Measurements from ENCODE around the gene GNAI2. TPM values are rescaled to one million over a fixed set of nuclear protein-coding genes. Genes with fewer than 3 reads are reported as not detected.
A peak's percentile ranks its signal among the peaks of the same experiment; 100 is the strongest.

The GNAI2 gene
- total RNA-seq, 4 donors from 2014 or later: 149 to 297 (median 239) TPM

GRCh38 chr3:50274371-50275104 is 38.5 kb downstream of the GNAI2 start:
- intact Hi-C loops (cut with DNase I): loop anchor here (5.0 kb wide), 2 partner anchors 82 to 152 kb away; partner anchors contain the start of gene GNAT1
- H3K36me3 ChIP-seq: peaks cover 0 to 24% (median 9%) of the 10 kb centered on the region in 4 donors
- no peak for DNase-seq (ENCODE audit: extremely low spot score)
- no peak overlapping the region for H3K27ac ChIP-seq (replicated peaks in 1 of 4)
- peak overlapping the region in 1 of 4 donors; percentile 5 for H3K4me3 ChIP-seq
- H3K27me3 ChIP-seq: peaks cover 0 to 40% (median 5%) of the 10 kb centered on the region in 4 donors
- H3K4me1 ChIP-seq: peaks cover 30 to 71% (median 53%) of the 10 kb centered on the region in 4 donors
- no peak for TF ChIP-seq POLR2AphosphoS5 (IDR thresholded peaks at IDR 0.05)
- TF ChIP-seq CTCF (IDR thresholded peaks at IDR 0.05): peak; percentile 55 to 75 (median 65)
- WGBS: 48% methylated on average over 16 of the region's 26 CpGs
- no peaks in the 10 kb centered on the region for H3K9me3 ChIP-seq

DNA sequence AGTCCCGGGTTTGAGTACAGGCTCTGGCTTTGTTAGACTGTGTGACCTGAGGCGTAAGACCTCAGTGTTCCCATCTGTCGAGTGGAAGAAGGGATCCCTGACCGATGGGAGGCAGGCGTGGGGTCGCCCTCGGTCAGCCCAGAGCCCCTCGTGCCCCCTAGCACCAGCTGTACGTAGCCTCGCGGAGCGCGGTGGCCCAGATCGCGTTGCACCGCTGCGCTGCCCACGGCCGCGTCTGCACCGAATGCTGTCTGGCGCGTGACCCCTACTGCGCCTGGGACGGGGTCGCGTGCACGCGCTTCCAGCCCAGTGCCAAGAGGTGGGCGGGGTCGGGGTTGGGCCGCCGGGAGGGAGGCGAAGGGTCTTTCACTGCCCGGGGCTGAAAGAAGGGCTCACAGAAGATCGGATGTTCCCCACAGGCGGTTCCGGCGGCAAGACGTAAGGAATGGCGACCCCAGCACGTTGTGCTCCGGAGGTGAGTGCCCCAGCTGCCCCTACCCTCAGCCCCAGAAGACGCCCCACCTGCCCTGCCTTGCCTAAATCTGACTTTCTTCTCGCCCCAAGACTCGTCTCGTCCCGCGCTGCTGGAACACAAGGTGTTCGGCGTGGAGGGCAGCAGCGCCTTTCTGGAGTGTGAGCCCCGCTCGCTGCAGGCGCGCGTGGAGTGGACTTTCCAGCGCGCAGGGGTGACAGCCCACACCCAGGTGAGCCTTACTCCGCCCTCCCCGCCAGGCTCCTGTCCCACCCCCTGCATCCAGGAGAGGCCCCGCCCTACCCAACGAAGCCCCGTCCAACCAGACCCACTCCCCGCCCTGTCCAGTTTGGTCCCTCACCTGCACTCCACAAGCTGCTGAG is 39.4 kb downstream of the GNAI2 start:
- WGBS: 59% methylated on average over 14 of the region's 65 CpGs
- Histone ChIP-seq H3K4me3 (peak overlapping the region in 2 of 4 donors; percentile 5 to 10), H3K27me3 (peaks cover 0 to 40% (median 5%) of the 10 kb centered on the region in 4 donors), H3K4me1 (peaks cover 30 to 65% (median 46%) of the 10 kb centered on the region in 4 donors), H3K36me3 (peaks cover 0 to 24% (median 9%) of the 10 kb centered on the region in 4 donors), H3K27ac (replicated peaks in 1 of 4) (no peak overlapping the region), H3K9me3 (no peaks in the 10 kb centered on the region)
- no peak for DNase-seq (ENCODE audit: extremely low spot score)
- TF ChIP-seq POLR2A (IDR thresholded peaks at IDR 0.05; ENCODE audit: low read depth) (no peak), EP300 (IDR thresholded peaks at IDR 0.05) (no peak), CTCF (IDR thresholded peaks at IDR 0.05) (no peak), POLR2AphosphoS5 (IDR thresholded peaks at IDR 0.05) (no peak)
- intact Hi-C loops (cut with DNase I): no loop called here

DNA sequence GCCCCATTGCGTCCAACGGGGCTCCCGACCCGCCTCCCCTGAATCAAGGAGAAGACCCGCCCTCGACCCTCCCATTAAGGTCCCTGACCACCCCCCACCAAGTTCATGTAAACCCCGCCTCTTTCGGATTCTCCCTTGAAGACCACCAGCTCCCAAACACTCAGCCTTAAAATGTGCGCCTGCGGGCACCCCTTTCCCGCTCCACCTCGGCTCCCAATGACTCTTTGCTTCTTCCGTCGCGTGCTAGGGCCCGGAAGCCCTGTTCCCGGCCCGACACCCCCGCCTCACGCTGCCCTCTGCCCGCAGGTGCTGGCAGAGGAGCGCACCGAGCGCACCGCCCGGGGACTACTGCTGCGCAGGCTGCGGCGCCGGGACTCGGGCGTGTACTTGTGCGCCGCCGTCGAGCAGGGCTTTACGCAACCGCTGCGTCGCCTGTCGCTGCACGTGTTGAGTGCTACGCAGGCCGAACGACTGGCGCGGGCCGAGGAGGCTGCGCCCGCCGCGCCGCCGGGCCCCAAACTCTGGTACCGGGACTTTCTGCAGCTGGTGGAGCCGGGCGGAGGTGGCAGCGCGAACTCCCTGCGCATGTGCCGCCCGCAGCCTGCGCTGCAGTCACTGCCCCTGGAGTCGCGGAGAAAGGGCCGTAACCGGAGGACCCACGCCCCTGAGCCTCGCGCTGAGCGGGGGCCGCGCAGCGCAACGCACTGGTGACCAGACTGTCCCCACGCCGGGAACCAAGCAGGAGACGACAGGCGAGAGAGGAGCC is 40.2 kb downstream of the GNAI2 start:
- peaks cover 30 to 60% (median 46%) of the 10 kb centered on the region in 4 donors for H3K4me1 ChIP-seq
- 50% methylated on average over 42 of the region's 79 CpGs for WGBS
- no peak for TF ChIP-seq EP300 (IDR thresholded peaks at IDR 0.05)
- no peak for TF ChIP-seq CTCF (IDR thresholded peaks at IDR 0.05)
- TF ChIP-seq POLR2AphosphoS5 (IDR thresholded peaks at IDR 0.05): no peak
- no peak for TF ChIP-seq POLR2A (IDR thresholded peaks at IDR 0.05; ENCODE audit: low read depth)
- no peak overlapping the region for H3K4me3 ChIP-seq
- peaks cover 0 to 24% (median 9%) of the 10 kb centered on the region in 4 donors for H3K36me3 ChIP-seq
- intact Hi-C loops (cut with DNase I): no loop called here
- H3K27me3 ChIP-seq: peaks cover 0 to 40% (median 5%) of the 10 kb centered on the region in 4 donors
- no peak overlapping the region for H3K27ac ChIP-seq (replicated peaks in 1 of 4)
- H3K9me3 ChIP-seq: no peaks in the 10 kb centered on the region
- DNase-seq (ENCODE audit: extremely low spot score): no peak

- Histone ChIP-seq H3K27ac (replicated peaks in 1 of 4) (no peak overlapping the region), H3K36me3 (peaks cover 0 to 24% (median 9%) of the 10 kb centered on the region in 4 donors), H3K9me3 (no peaks in the 10 kb centered on the region), H3K4me3 (no peak overlapping the region), H3K27me3 (peaks cover 0 to 40% (median 5%) of the 10 kb centered on the region in 4 donors), H3K4me1 (peaks cover 30 to 55% (median 46%) of the 10 kb centered on the region in 4 donors)
- intact Hi-C loops (cut with DNase I): no loop called here
- no peak for DNase-seq (ENCODE audit: extremely low spot score)
- 90% methylated on average over 17 of the region's 17 CpGs for WGBS
- no peak for TF ChIP-seq CTCF (IDR thresholded peaks at IDR 0.05)
- TF ChIP-seq POLR2A (IDR thresholded peaks at IDR 0.05; ENCODE audit: low read depth): no peak
- no peak for TF ChIP-seq POLR2AphosphoS5 (IDR thresholded peaks at IDR 0.05)
- TF ChIP-seq EP300 (IDR thresholded peaks at IDR 0.05): no peak
Measured at GRCh38 chr3:50276762-50277101, 40.7 kb downstream of the GNAI2 start.
